ENCODE results near the gene ABRACL.

DNA sequence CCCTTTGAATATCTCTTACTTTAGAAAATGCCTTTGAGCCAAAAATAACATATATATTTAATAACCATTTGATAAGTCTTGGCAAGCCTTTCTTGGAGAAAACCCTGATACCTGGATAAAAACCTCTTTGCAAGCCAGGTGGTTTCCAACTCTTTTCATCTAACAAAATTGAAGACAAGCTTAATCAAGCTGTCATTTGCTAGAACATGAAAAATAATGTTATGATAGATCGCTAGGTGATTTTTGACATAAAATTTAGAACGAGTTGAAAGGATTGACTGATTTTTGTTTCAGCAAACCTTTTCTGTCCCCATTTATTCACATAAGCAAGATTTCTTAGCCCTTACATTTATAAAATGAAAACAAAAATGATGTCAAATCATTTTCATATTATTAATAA, 44.6 kb downstream of the ABRACL start:
- TF ChIP-seq POLR2A (IDR thresholded peaks at IDR 0.05; ENCODE audit: low read length), result no peak
- TF ChIP-seq, protein P1, sequence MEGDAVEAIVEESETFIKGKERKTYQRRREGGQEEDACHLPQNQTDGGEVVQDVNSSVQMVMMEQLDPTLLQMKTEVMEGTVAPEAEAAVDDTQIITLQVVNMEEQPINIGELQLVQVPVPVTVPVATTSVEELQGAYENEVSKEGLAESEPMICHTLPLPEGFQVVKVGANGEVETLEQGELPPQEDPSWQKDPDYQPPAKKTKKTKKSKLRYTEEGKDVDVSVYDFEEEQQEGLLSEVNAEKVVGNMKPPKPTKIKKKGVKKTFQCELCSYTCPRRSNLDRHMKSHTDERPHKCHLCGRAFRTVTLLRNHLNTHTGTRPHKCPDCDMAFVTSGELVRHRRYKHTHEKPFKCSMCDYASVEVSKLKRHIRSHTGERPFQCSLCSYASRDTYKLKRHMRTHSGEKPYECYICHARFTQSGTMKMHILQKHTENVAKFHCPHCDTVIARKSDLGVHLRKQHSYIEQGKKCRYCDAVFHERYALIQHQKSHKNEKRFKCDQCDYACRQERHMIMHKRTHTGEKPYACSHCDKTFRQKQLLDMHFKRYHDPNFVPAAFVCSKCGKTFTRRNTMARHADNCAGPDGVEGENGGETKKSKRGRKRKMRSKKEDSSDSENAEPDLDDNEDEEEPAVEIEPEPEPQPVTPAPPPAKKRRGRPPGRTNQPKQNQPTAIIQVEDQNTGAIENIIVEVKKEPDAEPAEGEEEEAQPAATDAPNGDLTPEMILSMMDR (IDR thresholded peaks at IDR 0.05), result no peak

Data from A549 (cell line).